Fibroblast of upper back skin (primary cell): ENCODE measurements around the gene FN1.

Experiments
- DNase-seq: peaks from one replicate; pipeline ENCODE4 v3.0.0-alpha.2; 2013

Gene FN1

DNA sequence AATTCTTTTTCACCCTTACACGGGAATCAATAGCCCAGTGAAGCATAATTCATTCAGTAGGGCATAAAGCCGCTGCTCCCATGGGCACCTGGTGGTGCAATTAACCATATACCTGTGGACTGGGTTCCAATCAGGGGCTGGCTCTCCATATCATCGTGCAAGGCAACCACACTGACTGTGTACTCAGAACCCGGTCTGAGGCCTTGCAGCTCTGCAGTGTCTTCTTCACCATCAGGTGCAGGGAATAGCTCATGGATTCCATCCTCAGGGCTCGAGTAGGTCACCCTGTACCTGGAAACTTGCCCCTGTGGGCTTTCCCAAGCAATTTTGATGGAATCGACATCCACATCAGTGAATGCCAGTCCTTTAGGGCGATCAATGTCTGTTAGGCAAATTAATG, 55.2 kb downstream of the FN1 start:
- no peak for DNase-seq

GRCh38 chr2:215379948-215380347, 55.9 kb downstream of the FN1 start:
- no peak for DNase-seq

DNA sequence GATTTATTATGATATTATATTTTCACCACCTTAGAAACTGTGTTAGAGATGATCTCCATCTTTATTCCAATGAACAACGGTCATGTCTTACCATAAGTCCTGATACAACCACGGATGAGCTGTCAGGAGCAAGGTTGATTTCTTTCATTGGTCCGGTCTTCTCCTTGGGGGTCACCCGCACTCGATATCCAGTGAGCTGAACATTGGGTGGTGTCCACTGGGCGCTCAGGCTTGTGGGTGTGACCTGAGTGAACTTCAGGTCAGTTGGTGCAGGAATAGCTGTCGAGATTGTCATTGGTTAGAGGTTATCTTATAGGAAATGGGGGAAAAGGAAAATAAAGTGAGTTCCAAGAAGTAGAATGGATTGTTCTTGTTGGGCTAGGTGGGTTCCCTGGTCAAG, 56.8 kb downstream of the FN1 start:
- no peak for DNase-seq

DNA sequence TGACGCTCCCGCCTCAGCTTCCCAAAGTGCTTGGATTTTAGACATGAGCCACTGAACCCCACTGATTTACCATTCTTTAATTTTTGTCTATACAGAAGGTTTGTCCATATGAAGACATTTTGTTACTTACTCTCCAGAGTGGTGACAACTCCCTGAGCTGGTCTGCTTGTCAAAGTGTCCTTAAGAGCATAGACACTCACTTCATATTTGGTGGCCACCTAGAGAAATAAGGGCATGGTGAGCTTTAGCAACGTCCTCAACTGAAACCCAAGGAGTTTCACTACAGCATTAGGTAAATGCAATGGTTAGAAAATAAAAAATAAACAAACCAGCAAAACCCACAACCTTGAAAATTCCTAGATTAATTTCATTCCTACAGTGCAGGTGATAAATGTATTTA, 57.8 kb downstream of the FN1 start:
- no peak for DNase-seq

- DNase-seq, result no peak
Observed at GRCh38 chr2:215377283-215377682, 58.6 kb downstream of the FN1 start.

DNA sequence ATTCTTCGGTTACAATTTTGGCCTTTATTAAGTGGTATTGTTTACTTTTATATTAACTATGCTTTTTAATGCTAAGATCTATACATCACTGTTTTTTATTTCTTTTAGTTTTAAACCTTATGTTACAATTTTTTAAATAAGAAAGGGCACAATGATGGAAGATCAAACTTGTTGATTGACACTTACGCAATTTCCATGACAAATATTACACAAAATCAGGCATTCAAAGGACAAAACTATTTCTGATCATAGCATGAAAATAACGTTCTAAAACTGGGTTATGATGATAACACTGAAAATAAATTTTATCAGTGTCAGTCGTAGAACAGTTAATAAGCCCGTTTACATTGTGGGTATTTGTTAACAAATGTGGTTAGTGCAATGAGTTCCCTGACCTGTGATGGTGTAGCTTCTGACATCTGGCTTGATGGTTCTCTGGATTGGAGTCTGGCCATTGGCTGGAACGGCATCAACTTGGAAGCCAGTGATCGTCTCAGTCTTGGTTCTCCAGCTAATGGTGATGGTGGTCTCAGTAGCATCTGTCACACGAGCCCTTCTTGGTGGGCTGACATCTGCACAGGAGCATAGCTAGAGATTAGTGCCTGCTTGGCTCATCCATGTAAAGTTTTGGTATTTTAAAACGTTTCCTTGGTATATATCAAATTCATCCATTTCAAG, 59.6 kb downstream of the FN1 start:
- no peak for DNase-seq

DNA sequence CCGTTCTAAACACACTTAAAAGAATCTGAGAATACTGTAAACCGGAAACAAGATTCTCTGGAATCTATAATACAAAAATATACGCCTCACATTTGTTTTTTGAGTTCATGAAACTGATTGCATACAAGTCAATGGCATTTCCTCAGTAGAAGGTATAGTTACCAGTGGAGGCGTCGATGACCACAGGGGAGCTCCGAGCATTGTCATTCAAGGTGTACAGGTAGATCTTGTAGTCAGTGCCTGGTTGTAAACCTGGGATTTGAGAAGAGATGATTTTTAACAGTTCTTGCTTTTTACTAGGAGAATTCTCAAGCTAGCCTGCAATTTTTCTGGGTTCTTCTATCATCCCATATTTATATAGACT, 60.4 kb downstream of the FN1 start:
- no peak for DNase-seq

GRCh38 chr2:215374642-215375466, 61.0 kb downstream of the FN1 start:
- no peak for DNase-seq

DNA sequence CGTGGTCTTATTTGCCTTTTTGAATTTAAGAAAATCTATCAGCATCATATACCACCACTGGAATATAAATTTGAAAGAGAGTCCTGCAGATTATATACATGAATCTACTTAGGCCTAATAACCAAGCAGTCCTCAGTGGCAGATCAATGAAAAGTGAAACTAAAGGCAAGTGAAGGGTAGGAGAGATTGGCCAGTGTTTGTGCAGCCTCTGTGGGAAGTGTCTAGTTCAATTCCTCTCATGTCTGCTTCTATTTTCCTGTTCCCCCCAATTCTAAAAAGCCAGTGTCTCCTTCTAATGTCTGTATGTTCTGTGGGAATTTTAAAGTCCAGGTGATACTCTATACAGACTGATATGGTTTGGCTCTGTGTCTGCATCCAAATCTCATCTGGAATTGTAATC, 61.9 kb downstream of the FN1 start:
- no peak for DNase-seq

- DNase-seq, result no peak
Observed at GRCh38 chr2:215372968-215373649, 62.8 kb downstream of the FN1 start.

DNA sequence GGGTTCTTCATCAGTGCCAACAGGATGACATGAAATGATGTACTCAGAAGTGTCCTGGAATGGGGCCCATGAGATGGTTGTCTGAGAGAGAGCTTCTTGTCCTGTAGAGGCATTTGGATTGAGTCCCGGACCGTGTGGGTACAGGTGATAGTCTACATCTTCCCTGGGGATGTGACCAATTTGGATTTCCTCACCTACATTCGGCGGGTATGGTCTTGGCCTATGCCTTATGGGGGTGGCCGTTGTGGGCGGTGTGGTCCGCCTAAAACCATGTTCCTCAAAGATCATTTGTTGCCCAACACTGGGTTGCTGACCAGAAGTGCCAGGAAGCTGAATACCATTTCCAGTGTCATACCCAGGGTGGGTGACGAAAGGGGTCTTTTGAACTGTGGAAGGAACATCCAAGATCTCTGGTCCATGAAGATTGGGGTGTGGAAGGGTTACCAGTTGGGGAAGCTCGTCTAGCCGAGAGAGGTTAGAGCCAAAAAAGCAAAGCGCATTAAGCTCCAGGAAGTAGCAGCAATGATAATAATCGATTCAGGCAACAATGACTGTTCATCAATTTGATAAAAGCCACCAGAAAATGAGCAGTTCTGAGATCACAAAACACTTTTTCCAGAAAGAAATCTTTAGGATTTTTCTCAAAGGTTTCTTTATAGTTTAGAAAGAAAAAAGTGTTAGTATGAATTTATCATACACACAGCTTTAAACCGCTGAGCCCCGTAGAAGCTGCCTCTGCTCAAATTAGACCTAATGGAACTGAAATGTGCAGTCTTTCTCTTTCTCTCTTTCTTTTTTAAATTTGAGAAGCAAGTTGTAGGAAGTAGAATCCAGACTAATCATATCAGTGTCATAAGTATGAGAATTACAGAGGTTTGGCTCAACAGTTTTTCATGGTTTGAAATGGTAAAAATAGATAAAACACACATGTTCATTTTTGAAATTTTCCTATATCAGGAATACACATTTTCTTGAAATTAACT, 63.7 kb downstream of the FN1 start:
- DNase-seq, result no peak

GRCh38 chr2:215370112-215370965, 65.5 kb downstream of the FN1 start:
- DNase-seq, result no peak

- DNase-seq, result no peak
Observed at GRCh38 chr2:215369181-215369760, 66.6 kb downstream of the FN1 start.

DNA sequence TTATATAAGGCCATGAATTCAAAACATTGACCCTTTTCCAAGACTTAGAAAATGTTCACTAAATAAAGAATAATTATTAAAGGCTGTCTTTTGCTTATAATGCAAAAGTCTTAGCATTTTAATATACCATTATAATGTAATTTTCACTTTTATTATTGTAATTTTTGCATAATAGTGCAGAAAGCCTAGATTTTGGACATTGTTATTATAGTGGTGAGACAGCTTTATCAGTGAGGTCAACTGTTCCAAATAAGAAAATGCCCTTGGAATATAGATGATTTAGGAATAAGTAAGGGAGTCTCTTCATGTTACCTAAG, 67.4 kb downstream of the FN1 start:
- DNase-seq, result no peak

DNA sequence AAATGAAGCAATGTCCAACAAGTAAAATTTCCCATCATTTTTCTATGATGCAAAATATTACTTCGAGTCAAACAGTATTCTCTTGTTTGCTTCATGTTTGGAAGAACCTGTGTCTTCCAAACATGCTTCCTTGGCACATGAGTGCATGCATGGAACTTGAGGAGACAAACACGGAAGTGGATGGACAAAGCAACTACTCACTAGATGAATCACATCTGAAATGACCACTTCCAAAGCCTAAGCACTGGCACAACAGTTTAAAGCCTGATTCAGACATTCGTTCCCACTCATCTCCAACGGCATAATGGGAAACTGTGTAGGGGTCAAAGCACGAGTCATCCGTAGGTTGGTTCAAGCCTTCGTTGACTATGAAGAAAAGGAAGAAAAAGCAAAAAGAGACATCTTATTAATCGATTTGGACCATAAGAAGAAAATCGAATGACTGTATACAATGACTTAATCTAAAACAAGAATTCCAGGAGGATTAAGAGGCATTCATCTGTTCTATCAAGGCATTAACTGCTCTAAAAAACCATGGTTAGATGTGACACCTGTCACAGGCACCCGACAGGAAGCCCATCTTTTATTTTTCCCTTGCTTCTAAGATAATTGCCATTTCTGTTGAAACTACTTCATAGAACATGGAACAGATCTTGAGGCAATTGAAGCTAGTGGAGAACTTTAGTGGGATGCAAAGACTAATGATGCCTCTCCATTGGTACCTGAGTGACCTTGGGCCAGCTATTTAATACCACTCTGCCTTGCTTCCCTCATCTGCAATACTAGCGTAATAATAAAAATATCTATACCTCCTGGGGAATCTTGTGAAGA, 68.0 kb downstream of the FN1 start:
- DNase-seq, result peak; percentile 54

- no peak for DNase-seq
Observed at GRCh38 chr2:215366440-215367032, 69.3 kb downstream of the FN1 start.

DNA sequence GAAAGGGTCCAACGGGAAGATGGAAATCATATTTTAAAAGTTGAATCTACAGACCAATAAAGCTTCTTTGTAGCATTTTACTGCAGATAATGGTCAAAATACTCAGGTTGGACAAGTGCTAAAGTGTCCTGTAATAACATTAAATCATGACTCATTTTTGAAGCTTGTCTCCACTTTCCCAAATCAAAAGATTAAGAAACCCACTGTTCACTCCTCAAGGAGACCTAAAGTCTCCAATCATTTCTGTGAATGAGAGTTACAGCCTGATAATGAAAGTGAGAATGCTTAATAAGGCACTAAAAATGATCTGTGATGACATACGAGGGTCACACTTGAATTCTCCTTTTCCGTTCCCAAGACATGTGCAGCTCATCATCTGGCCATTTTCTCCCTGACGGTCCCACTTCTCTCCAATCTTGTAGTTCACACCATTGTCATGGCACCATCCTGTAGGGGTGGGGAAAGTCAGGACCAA, 70.6 kb downstream of the FN1 start:
- DNase-seq, result no peak

DNA sequence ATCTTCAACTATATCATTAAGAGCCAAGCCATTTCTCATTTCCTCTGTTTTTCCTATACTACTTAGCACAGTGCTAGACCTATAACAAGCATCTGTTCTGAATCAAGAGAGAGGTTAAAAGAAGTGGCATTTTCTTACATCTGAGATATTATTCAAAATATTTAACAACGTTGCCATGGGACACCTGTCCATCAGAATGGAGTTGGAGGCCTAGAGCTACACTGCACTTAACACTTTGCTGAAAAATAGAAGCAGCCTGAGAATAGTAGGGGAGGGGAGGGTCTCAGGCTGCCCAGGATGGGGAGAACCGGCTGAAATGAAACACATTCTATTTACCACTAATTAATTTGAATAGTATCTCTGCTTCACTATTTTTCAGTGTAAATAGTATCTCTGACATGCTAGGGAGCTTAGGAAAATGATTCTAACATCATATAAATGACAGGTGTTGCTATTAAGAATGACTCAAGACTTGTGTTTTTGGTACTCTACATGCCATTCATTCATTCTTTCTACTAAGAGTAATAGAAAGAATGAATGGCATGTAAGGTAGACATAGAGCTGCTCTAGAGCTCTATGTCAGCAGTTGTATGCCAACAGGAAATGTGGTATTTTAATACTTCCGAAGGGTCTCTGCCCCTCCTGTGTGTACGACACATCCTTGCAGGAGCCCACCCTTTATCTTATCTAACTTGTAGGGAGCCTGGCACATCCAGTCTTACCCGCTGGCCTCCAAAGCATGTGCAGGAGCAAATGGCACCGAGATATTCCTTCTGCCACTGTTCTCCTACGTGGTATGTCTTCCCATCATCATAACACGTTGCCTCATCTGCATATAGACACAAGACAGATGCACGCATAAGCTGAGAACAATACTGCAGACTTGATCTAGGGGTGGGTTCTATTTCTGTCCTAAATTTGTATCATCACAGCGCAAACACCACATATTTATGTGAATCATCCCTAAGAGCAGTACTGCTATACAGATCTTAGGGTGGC, 71.4 kb downstream of the FN1 start:
- no peak for DNase-seq
